Measurements from ENCODE around the gene DHRS7B.
"Not testable (repeated sequence)": the region's sequence is repeated elsewhere in the genome, so short reads cannot be mapped to it uniquely, and the experiment has no call there.

DHRS7B gene

DNA sequence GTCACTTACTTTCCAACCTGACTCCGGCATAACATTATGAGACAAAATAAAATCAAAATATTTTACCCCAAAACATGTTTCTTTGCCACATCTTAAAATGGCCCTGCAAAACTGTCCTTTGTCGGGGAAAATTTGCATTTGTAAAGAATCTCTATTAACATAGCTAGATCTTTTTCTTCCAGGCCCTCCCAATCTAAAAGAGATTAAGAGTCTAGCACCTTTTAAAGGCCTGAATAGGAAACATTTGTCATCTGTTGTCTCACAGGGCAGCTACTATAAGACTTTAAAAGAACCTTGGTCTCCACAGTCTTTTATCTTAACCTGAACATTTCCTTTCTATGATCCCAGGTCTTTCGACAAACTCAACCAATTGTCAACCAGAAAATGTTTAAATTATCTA is 18.1 kb upstream of the DHRS7B start:
- DNase-seq (ENCODE audit: low read depth), result no peak

DNA sequence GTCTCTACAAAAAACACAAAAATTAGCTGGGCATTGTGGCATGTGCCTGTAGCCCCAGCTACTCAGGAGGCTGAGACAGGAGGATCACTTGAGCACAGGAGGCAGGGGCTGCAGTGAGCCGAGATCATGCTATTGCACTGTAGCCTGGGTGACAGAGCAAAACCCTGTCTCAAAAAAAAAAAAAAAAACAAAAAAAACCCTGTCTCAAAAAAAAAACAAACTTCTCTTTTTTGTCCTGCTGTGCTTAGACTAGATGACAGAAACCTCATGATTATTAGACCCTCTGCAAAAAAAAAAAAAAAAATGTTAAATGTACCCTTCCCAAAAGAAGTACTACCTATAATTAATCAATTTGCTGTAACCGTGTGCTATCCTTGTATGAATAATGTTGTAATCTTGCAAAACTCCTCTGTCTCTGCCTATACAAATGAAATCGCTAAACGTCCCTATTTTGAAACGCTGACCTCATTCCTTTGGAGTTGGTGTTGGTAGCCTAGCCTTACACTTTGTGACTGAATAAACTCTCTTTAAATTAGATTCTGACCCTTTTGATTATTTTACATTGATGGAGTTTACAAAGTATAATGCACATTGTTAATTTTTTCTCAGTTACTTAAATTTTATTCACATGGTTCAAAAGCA is 13.6 kb upstream of the DHRS7B start:
- DNase-seq (ENCODE audit: low read depth), result no peak

- DNase-seq (ENCODE audit: low read depth), result no peak
Observed at GRCh38 chr17:21113716-21114115, 13.0 kb upstream of the DHRS7B start.

DNA sequence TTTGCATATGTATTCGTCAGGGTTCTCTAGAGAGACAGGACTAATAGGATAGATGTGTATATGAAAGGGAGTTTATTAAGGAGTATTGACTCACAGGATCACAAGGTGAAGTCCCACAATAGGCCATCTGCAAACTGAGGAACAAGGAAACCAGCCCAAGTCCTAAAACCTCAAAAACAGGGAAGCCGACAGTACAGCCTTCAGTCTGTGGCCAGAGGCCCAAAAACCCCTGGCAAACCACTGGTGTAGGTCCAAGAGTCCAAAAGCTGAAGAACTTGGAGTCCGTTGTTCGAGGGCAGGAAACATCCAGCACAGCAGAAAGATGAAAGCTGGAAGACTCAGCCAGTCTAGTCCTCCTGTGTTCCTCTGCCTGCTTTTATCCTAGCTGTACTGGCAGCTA is 12.0 kb upstream of the DHRS7B start:
- not testable (repeated sequence) for DNase-seq (ENCODE audit: low read depth)

- peak; percentile 59 for DNase-seq (ENCODE audit: low read depth)
Observed at GRCh38 chr17:21119247-21119918, 7.4 kb upstream of the DHRS7B start.

- DNase-seq (ENCODE audit: low read depth), result no peak
Observed at GRCh38 chr17:21119919-21120249, 6.9 kb upstream of the DHRS7B start.

GRCh38 chr17:21124086-21124485 is 2.7 kb upstream of the DHRS7B start:
- DNase-seq (ENCODE audit: low read depth), result no peak

DNA sequence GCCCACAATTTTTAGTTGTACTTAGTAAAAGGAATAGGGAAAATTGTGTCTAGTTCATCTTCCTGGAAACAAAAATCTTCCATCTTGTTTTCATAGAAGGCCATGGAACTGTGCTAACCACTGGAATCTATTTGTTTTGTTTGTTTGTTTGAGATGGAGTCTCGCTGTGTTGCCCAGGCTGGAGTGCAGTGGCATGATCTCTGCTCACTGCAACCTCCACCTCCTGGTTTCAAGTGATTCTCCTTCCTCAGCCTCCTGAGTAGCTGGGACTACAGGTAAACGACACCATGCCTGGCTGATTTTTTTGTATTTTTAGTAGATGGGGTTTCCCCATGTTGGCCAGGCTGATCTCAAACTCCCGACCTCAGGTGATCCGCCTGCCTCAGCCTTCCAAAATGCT is 2.2 kb upstream of the DHRS7B start:
- not testable (repeated sequence) for DNase-seq (ENCODE audit: low read depth)

GRCh38 chr17:21125862-21126261 is 902 bp upstream of the DHRS7B start:
- peak; percentile 32 for DNase-seq (ENCODE audit: low read depth)

GRCh38 chr17:21127509-21128077 is 829 bp downstream of the DHRS7B start:
- no peak for DNase-seq (ENCODE audit: low read depth)

- no peak for DNase-seq (ENCODE audit: low read depth)
Observed at GRCh38 chr17:21129023-21129681, 2.4 kb downstream of the DHRS7B start.

DNA sequence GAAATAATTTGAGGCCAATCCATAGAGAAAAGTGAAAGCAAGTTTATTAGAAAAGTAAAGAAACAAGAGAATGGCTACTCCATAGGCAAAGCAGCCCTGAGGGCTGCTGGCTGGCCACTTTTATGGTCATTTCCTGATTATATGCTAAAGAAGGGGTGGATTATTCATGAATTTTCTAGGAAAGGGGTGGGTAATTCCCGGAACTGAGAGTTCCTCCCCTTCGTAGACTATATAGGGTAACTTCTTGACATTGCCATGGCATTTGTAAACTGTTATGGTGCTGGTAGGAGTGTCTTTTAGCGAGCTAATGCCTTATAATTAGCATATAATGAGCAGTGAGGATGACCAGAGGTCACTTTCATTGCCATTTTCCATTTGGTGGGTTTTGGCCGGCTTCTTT is 4.4 kb downstream of the DHRS7B start:
- DNase-seq (ENCODE audit: low read depth), result no peak

DNA sequence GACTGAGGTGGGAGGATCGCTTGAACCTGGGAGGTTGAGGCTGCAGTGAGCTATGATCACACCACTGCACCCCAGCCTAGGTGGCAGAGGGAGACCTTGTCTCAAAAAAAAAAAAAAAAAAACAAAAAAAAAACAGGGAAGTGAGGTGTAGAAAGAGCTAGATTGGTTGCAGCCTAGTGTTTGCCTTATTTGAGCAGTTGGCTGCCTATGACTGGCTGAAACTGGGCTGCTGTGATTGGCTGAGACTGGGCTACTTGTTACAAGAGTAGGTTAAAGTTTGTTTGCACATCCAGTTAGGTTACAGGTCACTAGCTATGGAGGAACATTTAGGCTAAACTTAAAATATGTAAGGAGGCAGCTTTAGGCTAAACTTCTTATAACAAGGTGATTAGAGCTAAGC is 5.7 kb downstream of the DHRS7B start:
- no peak for DNase-seq (ENCODE audit: low read depth)

GRCh38 chr17:21134559-21134958 is 7.8 kb downstream of the DHRS7B start:
- DNase-seq (ENCODE audit: low read depth), result no peak

GRCh38 chr17:21140911-21141310 is 14.1 kb downstream of the DHRS7B start:
- DNase-seq (ENCODE audit: low read depth), result no peak

- DNase-seq (ENCODE audit: low read depth), result no peak
Observed at GRCh38 chr17:21141331-21141730, 14.6 kb downstream of the DHRS7B start.

GRCh38 chr17:21142065-21142464 is 15.3 kb downstream of the DHRS7B start:
- not testable (repeated sequence) for DNase-seq (ENCODE audit: low read depth)

DNA sequence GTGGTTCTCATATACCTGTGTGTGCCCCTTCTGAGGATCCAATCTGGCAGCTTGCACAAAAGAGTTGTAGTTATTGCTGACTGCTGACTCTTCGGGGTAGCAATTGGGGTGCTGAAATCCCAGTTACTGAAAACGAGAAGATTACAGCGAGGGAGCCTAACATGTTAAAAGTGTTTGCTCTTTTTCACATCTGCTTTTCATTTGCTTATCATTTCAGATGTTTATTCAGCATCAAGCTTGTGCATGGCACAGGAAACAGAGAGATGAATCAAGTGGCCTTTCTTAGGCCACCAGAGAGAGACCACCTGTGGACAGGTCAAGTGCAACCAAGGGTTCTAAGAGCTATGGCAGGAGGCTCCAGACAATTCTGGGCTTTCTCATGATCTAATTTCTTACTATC is 16.9 kb downstream of the DHRS7B start:
- DNase-seq (ENCODE audit: low read depth), result no peak

DNA sequence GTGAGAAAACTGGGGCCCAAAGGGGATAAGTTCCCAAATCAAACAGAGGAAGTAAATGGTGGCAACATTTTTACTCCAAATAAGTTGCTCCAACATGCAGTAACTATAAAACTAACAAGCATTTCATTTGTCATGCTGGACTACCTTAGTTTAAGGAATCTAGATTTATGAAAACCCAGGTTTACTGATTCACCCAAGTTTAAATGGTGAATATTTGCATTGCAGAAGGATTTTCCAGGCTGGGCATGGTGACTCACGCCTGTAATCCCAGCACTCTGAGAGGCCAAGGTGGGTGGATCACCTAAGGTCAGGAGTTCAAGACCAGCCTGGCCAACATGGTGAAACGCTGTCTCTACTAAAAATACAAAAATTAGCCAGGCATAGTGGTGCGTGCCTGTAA is 17.5 kb downstream of the DHRS7B start:
- DNase-seq (ENCODE audit: low read depth), result not testable (repeated sequence)

DNA sequence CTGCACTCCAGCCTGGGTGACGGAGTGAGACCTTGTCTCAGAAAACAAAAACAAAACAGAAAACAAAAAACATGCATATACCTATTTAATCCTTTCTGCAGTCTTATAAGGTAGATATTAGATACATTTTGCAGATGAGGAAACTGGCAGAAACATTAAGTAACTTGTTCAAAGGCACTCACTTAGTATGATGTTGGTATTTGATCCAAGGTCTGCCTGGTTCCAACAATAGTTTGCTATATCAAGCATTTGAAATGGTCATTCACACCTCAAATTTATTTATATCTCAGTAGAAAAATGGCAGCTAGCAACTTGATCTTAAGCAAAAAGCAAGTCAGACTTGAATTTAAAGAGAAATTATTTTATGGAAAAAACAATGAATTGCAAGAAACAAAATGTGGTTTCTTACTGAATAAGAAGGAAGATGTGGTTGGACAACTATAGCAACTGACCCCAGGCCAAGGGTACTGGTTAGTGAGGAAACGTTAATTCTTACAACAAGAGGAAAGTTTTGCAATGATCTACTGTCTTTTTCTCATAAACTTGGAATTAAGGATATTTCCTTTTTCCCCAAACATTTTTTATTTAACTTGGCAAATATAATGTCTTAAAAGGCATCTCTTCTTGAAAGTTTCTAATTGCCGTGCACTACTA is 19.7 kb downstream of the DHRS7B start:
- no peak for DNase-seq (ENCODE audit: low read depth)

- DNase-seq (ENCODE audit: low read depth), result no peak
Observed at GRCh38 chr17:21149621-21150020, 22.9 kb downstream of the DHRS7B start.

GRCh38 chr17:21152731-21153130 is 26.0 kb downstream of the DHRS7B start:
- DNase-seq (ENCODE audit: low read depth), result no peak
